ENCODE measurements around the gene TBCD.

DNA sequence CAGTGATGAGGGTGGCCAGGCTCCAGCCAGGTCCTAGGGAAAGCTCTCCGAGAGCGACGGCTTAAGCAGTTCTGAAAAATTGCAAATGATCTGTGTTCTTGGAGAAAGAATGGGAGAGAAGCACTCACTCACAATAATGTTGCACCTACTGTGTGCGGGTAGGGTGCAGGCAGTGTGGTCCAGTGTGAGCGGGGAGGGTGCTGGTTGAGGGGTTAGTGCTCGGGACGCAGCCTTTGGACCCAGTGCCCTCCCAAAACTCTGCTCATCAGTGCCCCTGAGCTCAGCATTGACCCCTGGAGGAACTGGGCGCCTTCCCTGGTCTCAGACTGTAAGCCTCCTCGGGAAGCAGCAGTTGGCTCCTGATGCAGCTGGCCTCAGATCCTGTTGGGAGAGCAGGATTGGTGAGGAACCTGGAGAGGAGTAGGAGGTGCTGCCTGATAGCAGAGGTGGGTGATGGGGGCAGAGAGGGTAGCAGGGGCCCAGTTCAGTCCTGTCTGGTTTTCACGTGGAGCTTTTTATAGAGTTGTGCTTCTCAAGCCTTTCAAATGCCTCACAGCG lies 111.6 kb downstream of the TBCD start:
- no peak for TF ChIP-seq CTCF (IDR thresholded peaks at IDR 0.05)
- TF ChIP-seq, protein P1, sequence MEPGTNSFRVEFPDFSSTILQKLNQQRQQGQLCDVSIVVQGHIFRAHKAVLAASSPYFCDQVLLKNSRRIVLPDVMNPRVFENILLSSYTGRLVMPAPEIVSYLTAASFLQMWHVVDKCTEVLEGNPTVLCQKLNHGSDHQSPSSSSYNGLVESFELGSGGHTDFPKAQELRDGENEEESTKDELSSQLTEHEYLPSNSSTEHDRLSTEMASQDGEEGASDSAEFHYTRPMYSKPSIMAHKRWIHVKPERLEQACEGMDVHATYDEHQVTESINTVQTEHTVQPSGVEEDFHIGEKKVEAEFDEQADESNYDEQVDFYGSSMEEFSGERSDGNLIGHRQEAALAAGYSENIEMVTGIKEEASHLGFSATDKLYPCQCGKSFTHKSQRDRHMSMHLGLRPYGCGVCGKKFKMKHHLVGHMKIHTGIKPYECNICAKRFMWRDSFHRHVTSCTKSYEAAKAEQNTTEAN (CRISPR knock-in tag; IDR thresholded peaks at IDR 0.05), result no peak
- no peak for TF ChIP-seq ZNF317 (CRISPR knock-in tag; IDR thresholded peaks at IDR 0.05; ENCODE audit: borderline replicate concordance, low read depth)
- TF ChIP-seq ZNF416 (CRISPR knock-in tag; IDR thresholded peaks at IDR 0.05), result no peak
- no peak for TF ChIP-seq ZNF263 (CRISPR knock-in tag; IDR thresholded peaks at IDR 0.05; ENCODE audit: low read depth)
- TF ChIP-seq NR2C2 (CRISPR knock-in tag; IDR thresholded peaks at IDR 0.05), result no peak
- no peak for TF ChIP-seq ELF4 (CRISPR knock-in tag; IDR thresholded peaks at IDR 0.05; ENCODE audit: low read depth)
- TF ChIP-seq FOXP1 (CRISPR knock-in tag; IDR thresholded peaks at IDR 0.05; ENCODE audit: borderline replicate concordance), result no peak
- TF ChIP-seq CREB1 (CRISPR knock-in tag; IDR thresholded peaks at IDR 0.05), result no peak
- no peak for TF ChIP-seq TCF7 (CRISPR knock-in tag; IDR thresholded peaks at IDR 0.05; ENCODE audit: low read depth)
